PFSK-1 (cell line): Measurements from ENCODE around the gene CLASP1.

Experiments used
- POLR2AphosphoS5 ChIP-seq: IDR thresholded peaks from 2 replicates; pipeline ENCODE4 v1.6.1; 2012; ENCODE audit warnings: low read depth, mild to moderate bottlenecking, control low read depth, low read length, moderate library complexity
- SIN3A ChIP-seq: IDR thresholded peaks from 2 replicates; pipeline ENCODE4 v1.6.1; 2012; ENCODE audit warnings: mild to moderate bottlenecking, low read length, moderate library complexity, borderline replicate concordance; ENCODE audit not compliant: insufficient read depth
- TF ChIP-seq, protein P1 (sequence below), 2 experiments: IDR thresholded peaks; 2 replicates each; pipeline versions ENCODE4 v1.6.1 to v1.8.0; 2011 to 2012; ENCODE audit warnings: low read depth in 2 of 2, low read length in 2 of 2, control low read depth in 1 of 2, inconsistent platforms in 1 of 2, mild to moderate bottlenecking in 1 of 2, moderate library complexity in 1 of 2; ENCODE audit not compliant: insufficient read depth in 1 of 2

- TF ChIP-seq POLR2AphosphoS5 (no peak), SIN3A (no peak)
- TF ChIP-seq, protein P1, sequence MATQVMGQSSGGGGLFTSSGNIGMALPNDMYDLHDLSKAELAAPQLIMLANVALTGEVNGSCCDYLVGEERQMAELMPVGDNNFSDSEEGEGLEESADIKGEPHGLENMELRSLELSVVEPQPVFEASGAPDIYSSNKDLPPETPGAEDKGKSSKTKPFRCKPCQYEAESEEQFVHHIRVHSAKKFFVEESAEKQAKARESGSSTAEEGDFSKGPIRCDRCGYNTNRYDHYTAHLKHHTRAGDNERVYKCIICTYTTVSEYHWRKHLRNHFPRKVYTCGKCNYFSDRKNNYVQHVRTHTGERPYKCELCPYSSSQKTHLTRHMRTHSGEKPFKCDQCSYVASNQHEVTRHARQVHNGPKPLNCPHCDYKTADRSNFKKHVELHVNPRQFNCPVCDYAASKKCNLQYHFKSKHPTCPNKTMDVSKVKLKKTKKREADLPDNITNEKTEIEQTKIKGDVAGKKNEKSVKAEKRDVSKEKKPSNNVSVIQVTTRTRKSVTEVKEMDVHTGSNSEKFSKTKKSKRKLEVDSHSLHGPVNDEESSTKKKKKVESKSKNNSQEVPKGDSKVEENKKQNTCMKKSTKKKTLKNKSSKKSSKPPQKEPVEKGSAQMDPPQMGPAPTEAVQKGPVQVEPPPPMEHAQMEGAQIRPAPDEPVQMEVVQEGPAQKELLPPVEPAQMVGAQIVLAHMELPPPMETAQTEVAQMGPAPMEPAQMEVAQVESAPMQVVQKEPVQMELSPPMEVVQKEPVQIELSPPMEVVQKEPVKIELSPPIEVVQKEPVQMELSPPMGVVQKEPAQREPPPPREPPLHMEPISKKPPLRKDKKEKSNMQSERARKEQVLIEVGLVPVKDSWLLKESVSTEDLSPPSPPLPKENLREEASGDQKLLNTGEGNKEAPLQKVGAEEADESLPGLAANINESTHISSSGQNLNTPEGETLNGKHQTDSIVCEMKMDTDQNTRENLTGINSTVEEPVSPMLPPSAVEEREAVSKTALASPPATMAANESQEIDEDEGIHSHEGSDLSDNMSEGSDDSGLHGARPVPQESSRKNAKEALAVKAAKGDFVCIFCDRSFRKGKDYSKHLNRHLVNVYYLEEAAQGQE (IDR thresholded peaks at IDR 0.05; ENCODE audit: insufficient read depth in 1 of 2, low read depth in 2 of 2, low read length in 2 of 2) = no peak
Observed at GRCh38 chr2:121583555-121583954, 65.7 kb downstream of the CLASP1 start.
